Psoas muscle (tissue), 8 donors: ENCODE results near the gene SLCO4A1. TPM values are rescaled to one million over a fixed set of nuclear protein-coding genes. Genes with fewer than 3 reads are reported as not detected.

Source experiments
- ATAC-seq, 4 donors: fragments of 200-7000 bp; cut with Tn5 transposase; one replicate each; pipeline ENCODE4 v1.9.1; 2020; ENCODE audit warnings: moderate library complexity in 3 of 4, mild to moderate bottlenecking in 2 of 4
- DNase-seq, 2 donors: peaks; one replicate each; pipeline ENCODE4 v3.0.0-alpha.2; 2020
- H3K27ac ChIP-seq: fragments of 200-600 bp; one replicate; pipeline ENCODE4 v1.8.0; 2022
- H3K27me3 ChIP-seq, 3 donors: fragments of 200-600 bp in 1 of 3; one replicate each; pipeline versions ENCODE4 v1.6.1 to v1.8.0; 2013 to 2022; ENCODE audit warnings: low read length in 2 of 3, mild to moderate bottlenecking in 2 of 3, moderate library complexity in 1 of 3; ENCODE audit not compliant: insufficient read depth in 3 of 3
- H3K36me3 ChIP-seq, 2 donors: fragments of 200-600 bp in 1 of 2; one replicate each; pipeline versions ENCODE4 v1.6.1 to v1.8.0; 2013 to 2022; ENCODE audit warnings: low read depth in 1 of 2, mild to moderate bottlenecking in 1 of 2, moderate library complexity in 1 of 2; ENCODE audit not compliant: insufficient read depth in 1 of 2
- H3K4me1 ChIP-seq: fragments of 200-600 bp; one replicate; pipeline ENCODE4 v1.8.0; 2022
- H3K4me3 ChIP-seq: fragments of 200-600 bp; one replicate; pipeline ENCODE4 v1.8.0; 2022; ENCODE audit warnings: mild to moderate bottlenecking
- H3K9me3 ChIP-seq: fragments of 200-600 bp; one replicate; pipeline ENCODE4 v1.8.0; 2022
- CTCF ChIP-seq: fragments of 200-600 bp; IDR thresholded peaks from one replicate; pipeline ENCODE4 v1.8.0; 2022; ENCODE audit warnings: antibody characterized with exemption
- WGBS, 3 donors: extraction: QIAGEN DNeasy Blood & Tissue Kit; methylation state at CpG; one replicate each; pipeline versions ENCODE4 v1.1.6 to v1.1.7; 2013; 5-methylcytosine and 5-hydroxymethylcytosine counted together
- intact Hi-C, 2 donors: fragments of 100-400 bp; cut with DNase I; formaldehyde crosslinking; loops; one replicate each; pipeline versions ENCODE4 v1.11.0 to v1.14.2; 2022
- polyA plus RNA-seq, 3 donors: library from polyadenylated mRNA; stranded (reverse); fragments of 200-250 nt; gene quantifications; one replicate each; pipeline ENCODE4 v1.2.3, GENCODE V29; 2013
- total RNA-seq, 4 donors: library from RNA; stranded (reverse); fragmentation: NEBNext Ultra II Directional in 2 of 4; extraction: Animal tissue kit (Norgen Biotek cat#: 25700) in 2 of 4; gene quantifications; one replicate each; pipeline versions ENCODE4 v1.2.1 to v1.2.4, GENCODE V29; 2021 to 2023
- donor health status: healthy with polysubstance abuse.
- donor health status: DM: no; HTN: no; CAD: no; lungs with moderate emphysema.
- donor health status: Bipolar disorder and iron deficiency.
- donor health status: healthy.
- donor health status: DM: yes; HTN: yes; CAD: no.
- donor health status: DM: no; HTN: no; CAD: no.
- donor health status: DM: no; HTN: no; CAD: no.
- donor health status: DM: yes; HTN: yes; CAD: no.

The SLCO4A1 gene
- total and polyA plus RNA-seq, 7 donors, result 5.3 to 38.5 (median 9.8) TPM

GRCh38 chr20:62693524-62693922, 51.2 kb downstream of the SLCO4A1 start:
- intact Hi-C loops, result no loop called here
- DNase-seq, result no peak
- no peak for TF ChIP-seq CTCF
- ATAC-seq, result no peak
- Histone ChIP-seq H3K9me3 (no peaks in the 10 kb centered on the region), H3K27ac (no peak overlapping the region), H3K4me1 (no peaks in the 10 kb centered on the region), H3K4me3 (no peak overlapping the region), H3K27me3 (peaks cover 0 to 44% (median 23%) of the 10 kb centered on the region in 3 donors), H3K36me3 (no peaks in the 10 kb centered on the region)
- WGBS, 3 donors, result 56 to 69% (median 60%) methylated on average over 10 of the region's 10 CpGs

GRCh38 chr20:62694106-62694505, 51.8 kb downstream of the SLCO4A1 start:
- ATAC-seq, result no peak
- TF ChIP-seq CTCF, result no peak
- intact Hi-C loops, result no loop called here
- no peaks in the 10 kb centered on the region for H3K36me3 ChIP-seq
- H3K9me3 ChIP-seq, result no peaks in the 10 kb centered on the region
- H3K27ac ChIP-seq, result no peak overlapping the region
- H3K27me3 ChIP-seq, result peaks cover 0 to 44% (median 21%) of the 10 kb centered on the region in 3 donors
- no peak overlapping the region for H3K4me3 ChIP-seq
- 70 to 82% (median 74%) methylated on average over 10 of the region's 10 CpGs for WGBS, 3 donors
- DNase-seq, result no peak
- no peaks in the 10 kb centered on the region for H3K4me1 ChIP-seq

GRCh38 chr20:62694868-62695267, 52.6 kb downstream of the SLCO4A1 start:
- no peak overlapping the region for H3K4me3 ChIP-seq
- no peaks in the 10 kb centered on the region for H3K9me3 ChIP-seq
- H3K36me3 ChIP-seq, result no peaks in the 10 kb centered on the region
- intact Hi-C loops, result no loop called here
- H3K4me1 ChIP-seq, result no peaks in the 10 kb centered on the region
- H3K27me3 ChIP-seq, result peaks cover 0 to 43% (median 21%) of the 10 kb centered on the region in 3 donors
- WGBS, 3 donors, result 48 to 58% (median 55%) methylated on average over 15 of the region's 15 CpGs
- no peak overlapping the region for H3K27ac ChIP-seq
- no peak for ATAC-seq
- TF ChIP-seq CTCF, result no peak
- DNase-seq, result no peak

- Histone ChIP-seq H3K4me3 (no peak overlapping the region), H3K36me3 (no peaks in the 10 kb centered on the region), H3K9me3 (no peaks in the 10 kb centered on the region), H3K27ac (no peak overlapping the region), H3K4me1 (no peaks in the 10 kb centered on the region), H3K27me3 (peaks cover 0 to 40% (median 21%) of the 10 kb centered on the region in 3 donors)
- DNase-seq (no peak), ATAC-seq (no peak)
- TF ChIP-seq CTCF, result no peak
- WGBS, 3 donors, result 83 to 90% (median 86%) methylated on average over 32 of the region's 32 CpGs
- intact Hi-C loops, result no loop called here
Measured at GRCh38 chr20:62695448-62696414, 53.4 kb downstream of the SLCO4A1 start.
